Measurements from ENCODE around the gene ERCC2.

- TF ChIP-seq TAF1 (IDR thresholded peaks at IDR 0.05; ENCODE audit: low read depth, low read length) (no peak), POLR2AphosphoS5 (IDR thresholded peaks at IDR 0.05; ENCODE audit: low read depth, low read length) (no peak), POLR2A (IDR thresholded peaks at IDR 0.05; ENCODE audit: low read depth, low read length) (no peak), POU2F2 (IDR thresholded peaks at IDR 0.05; ENCODE audit: low read depth, low read length) (no peak), PAX5 (IDR thresholded peaks at IDR 0.05; ENCODE audit: insufficient read depth, low read length, severe bottlenecking) (no peak), SPI1 (IDR thresholded peaks at IDR 0.05; ENCODE audit: low read depth, low read length) (no peak)
These were observed 63.8 kb downstream of the ERCC2 start for GRCh38 chr19:45306518-45307027.

All from GM12891 (cell line).